ENCODE data around the gene SCAMP3. TPM values are rescaled to one million over a fixed set of nuclear protein-coding genes. Genes with fewer than 3 reads are reported as not detected.

The SCAMP3 gene
- total and polyA plus RNA-seq, 2 of the 4 experiments (the other 2 are of a cell fraction): 30.5 to 118 TPM

GRCh38 chr1:155260276-155260675, 1.9 kb downstream of the SCAMP3 start:
- CTCF ChIA-PET: interaction anchor here (0.6 kb wide), 1 partner anchor 10 kb away, joined by 3 read pairs; no protein-coding TSS in a partner anchor
- Histone ChIP-seq H3K9me1 (ENCODE audit: insufficient read depth, low read length) (peaks cover 4% of the 10 kb centered on the region; the same call in 1 of the 2 replicates), H3K4me3 (ENCODE audit: insufficient read depth, low read depth, low read length) (no peak overlapping the region)

More at GRCh38 chr1:155260276-155260675, 1.9 kb downstream of the SCAMP3 start:
- Histone ChIP-seq H2BK5ac (ENCODE audit: low read depth, low read length, poor library complexity, severe bottlenecking) (no peak overlapping the region), H4K8ac (ENCODE audit: low read depth in 2 of 2, low read length in 2 of 2) (no peak overlapping the region), H2AK5ac (ENCODE audit: low read depth, low read length) (no peak overlapping the region), H2AFZ (replicated peaks; ENCODE audit: low read length, poor library complexity) (no peak overlapping the region), H3K18ac (ENCODE audit: low read depth, low read length) (no peak overlapping the region), H3K9ac (ENCODE audit: low read depth, low read length) (no peak overlapping the region), H2AK9ac (replicated peaks; ENCODE audit: low read depth, low read length, poor library complexity) (peak overlapping the region; percentile 70), H3K23ac (ENCODE audit: low read depth, low read length) (no peak overlapping the region), H4K91ac (ENCODE audit: insufficient read depth, low read depth, low read length) (no peak overlapping the region), H3K56ac (ENCODE audit: extremely low read depth, insufficient read depth, low read length) (no peak overlapping the region), H3K4ac (ENCODE audit: low read depth, low read length) (no peak overlapping the region), H3K9me3 (ENCODE audit: control insufficient read depth, insufficient read depth, low read length) (no peaks in the 10 kb centered on the region), H3K79me1 (ENCODE audit: low read depth in 1 of 2, low read length in 2 of 2) (peaks cover 14 to 31% of the 10 kb centered on the region in 2 experiments), H2BK120ac (ENCODE audit: low read depth, low read length) (no peak overlapping the region), H2BK20ac (ENCODE audit: low read depth, low read length) (no peak overlapping the region), H2BK15ac (ENCODE audit: low read depth, low read length) (no peak overlapping the region), H4K5ac (ENCODE audit: low read depth, low read length) (no peak overlapping the region), H4K20me1 (ENCODE audit: insufficient read depth, low read length) (no peaks in the 10 kb centered on the region), H3K14ac (replicated peaks; ENCODE audit: low read depth, low read length) (no peak overlapping the region), H3K36me3 (ENCODE audit: control insufficient read depth, insufficient read depth, low read length) (peaks cover 30% of the 10 kb centered on the region), H3K4me2 (ENCODE audit: low read depth, low read length) (no peak overlapping the region), H3K27ac (ENCODE audit: insufficient read depth, low read length) (no peak overlapping the region), H3K27me3 (ENCODE audit: control insufficient read depth, insufficient read depth, low read length) (no peaks in the 10 kb centered on the region), H3K4me1 (ENCODE audit: control insufficient read depth, insufficient read depth, low read length) (peaks cover 5% of the 10 kb centered on the region)
- intact Hi-C loops (cut with micrococcal nuclease) (loop anchor here (5.0 kb wide), 1 partner anchor 47 kb away; the partner anchor contains the start of gene FDPS), dilution Hi-C loops (cut with HindIII; ENCODE audit: low sequenced_read_pairs, unreplicated experiment) (no loop called here), in situ Hi-C loops (cut with MboI; ENCODE audit: low sequenced_read_pairs) (no loop called here)
- ATAC-seq (ENCODE audit: low read depth) (no peak), DNase-seq (no peak)
- BruUV-seq (replicated peaks): no TSS peak
- no peak for TF ChIP-seq MXI1 (IDR thresholded peaks at IDR 0.05; ENCODE audit: borderline replicate concordance, low read depth, low read length)
- no peak for TF ChIP-seq CEBPB (IDR thresholded peaks at IDR 0.05; ENCODE audit: low read depth, low read length)
- TF ChIP-seq BHLHE40 (IDR thresholded peaks at IDR 0.05; ENCODE audit: low read depth, low read length): no peak
- TF ChIP-seq ELK1 (IDR thresholded peaks at IDR 0.05; ENCODE audit: borderline replicate concordance, low read depth, low read length): no peak
- no peak for TF ChIP-seq CTCF (conservative IDR thresholded peaks at IDR 0.05; ENCODE audit: low read depth, low read length)
- no peak for TF ChIP-seq CHD1 (IDR thresholded peaks at IDR 0.05; ENCODE audit: low read depth, low read length)
- TF ChIP-seq MAZ (IDR thresholded peaks at IDR 0.05; ENCODE audit: borderline replicate concordance, low read depth, low read length): no peak
- no peak for TF ChIP-seq SMC3 (IDR thresholded peaks at IDR 0.05; ENCODE audit: low read depth, low read length)
- TF ChIP-seq RCOR1 (IDR thresholded peaks at IDR 0.05; ENCODE audit: insufficient replicate concordance, low read length): no peak
- POLR2A ChIA-PET (ENCODE audit: unreplicated experiment): no interaction called here
- 95% methylated on average over 3 of the region's 5 CpGs; no CpG with 5 or more reads in 1 of the 2 experiments for WGBS, 2 experiments (ENCODE audit: extremely low coverage in 2 of 2, insufficient read length in 1 of 2)
